WTC11 (cell line): ENCODE data around the gene NAB1.

Experiments
- ARID4B ChIP-seq: sonication (generic); formaldehyde crosslinking; IDR thresholded peaks from 2 replicates; pipeline ENCODE4 v1.8.0; 2023; ENCODE audit warnings: missing genetic modification reagents, mild to moderate bottlenecking, borderline replicate concordance
- TF ChIP-seq, protein P1 (sequence below): fragments of 200-600 bp; IDR thresholded peaks from 2 replicates; pipeline ENCODE4 v1.8.0; 2022; ENCODE audit warnings: antibody characterized with exemption

DNA sequence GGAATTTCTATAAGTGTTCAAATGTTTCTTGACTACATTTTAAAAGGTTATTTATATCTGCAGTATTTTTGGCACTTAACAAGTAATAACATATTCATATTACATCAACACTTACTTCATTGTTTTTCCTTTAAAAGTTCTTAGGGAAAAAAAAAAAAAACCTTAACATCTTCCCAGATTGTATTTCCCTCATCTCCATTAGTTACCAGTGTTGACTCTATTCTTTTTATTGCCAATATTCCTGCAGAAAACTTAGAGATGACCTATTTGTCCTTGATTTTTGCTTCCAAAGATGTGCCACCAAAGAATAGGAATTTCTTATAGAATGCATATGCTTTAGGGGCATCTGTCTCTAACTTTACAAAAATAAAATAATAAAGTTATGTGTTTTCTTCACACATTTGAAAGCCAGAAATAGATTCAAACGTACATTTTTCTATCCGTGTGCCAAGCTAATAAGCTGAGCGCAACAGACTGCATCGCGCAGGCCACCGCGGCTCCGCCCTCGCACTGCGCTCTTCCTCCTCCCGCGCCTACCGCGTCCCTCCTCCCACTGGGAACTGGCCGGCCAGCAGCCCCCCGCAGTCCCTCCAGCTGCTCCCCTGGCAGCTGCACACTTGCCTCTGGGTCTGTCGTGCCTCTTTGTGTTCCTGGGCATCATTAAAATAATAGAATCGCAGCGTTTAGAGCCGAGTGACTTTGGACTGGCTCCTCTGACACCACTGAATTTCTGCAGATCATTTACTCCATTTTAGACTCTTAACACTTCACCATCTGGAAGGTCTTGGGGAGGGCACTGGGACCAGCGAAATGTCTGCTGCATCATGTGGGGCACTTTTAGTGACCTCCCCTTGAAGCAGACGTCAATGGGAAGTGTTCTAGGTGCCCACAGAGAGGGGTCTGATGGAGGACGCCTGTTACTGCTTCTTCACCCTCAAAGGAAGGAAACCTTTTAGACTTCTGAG is 21.2 kb upstream of the NAB1 start:
- TF ChIP-seq, protein P1, sequence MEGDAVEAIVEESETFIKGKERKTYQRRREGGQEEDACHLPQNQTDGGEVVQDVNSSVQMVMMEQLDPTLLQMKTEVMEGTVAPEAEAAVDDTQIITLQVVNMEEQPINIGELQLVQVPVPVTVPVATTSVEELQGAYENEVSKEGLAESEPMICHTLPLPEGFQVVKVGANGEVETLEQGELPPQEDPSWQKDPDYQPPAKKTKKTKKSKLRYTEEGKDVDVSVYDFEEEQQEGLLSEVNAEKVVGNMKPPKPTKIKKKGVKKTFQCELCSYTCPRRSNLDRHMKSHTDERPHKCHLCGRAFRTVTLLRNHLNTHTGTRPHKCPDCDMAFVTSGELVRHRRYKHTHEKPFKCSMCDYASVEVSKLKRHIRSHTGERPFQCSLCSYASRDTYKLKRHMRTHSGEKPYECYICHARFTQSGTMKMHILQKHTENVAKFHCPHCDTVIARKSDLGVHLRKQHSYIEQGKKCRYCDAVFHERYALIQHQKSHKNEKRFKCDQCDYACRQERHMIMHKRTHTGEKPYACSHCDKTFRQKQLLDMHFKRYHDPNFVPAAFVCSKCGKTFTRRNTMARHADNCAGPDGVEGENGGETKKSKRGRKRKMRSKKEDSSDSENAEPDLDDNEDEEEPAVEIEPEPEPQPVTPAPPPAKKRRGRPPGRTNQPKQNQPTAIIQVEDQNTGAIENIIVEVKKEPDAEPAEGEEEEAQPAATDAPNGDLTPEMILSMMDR: no peak
- TF ChIP-seq ARID4B: no peak
